ENCODE data around the gene CELF5. TPM values are rescaled to one million over a fixed set of nuclear protein-coding genes. Genes with fewer than 3 reads are reported as not detected.
A peak's percentile ranks its signal among the peaks of the same experiment; 100 is the strongest.
"Not testable (repeated sequence)": the region's sequence is repeated elsewhere in the genome, so short reads cannot be mapped to it uniquely, and the experiment has no call there.

CELF5 gene
- total and polyA plus RNA-seq, 12 donors = not detected

GRCh38 chr19:3231288-3231687 lies 6.8 kb downstream of the CELF5 start:
- ATAC-seq (no peak), DNase-seq (no peak)
- no peaks in the 10 kb centered on the region for H3K4me1 ChIP-seq
- no peak overlapping the region for H3K27ac ChIP-seq
- 88 to 97% methylated on average over 1 of the region's 1 CpG for WGBS, 2 donors
- H3K27me3 ChIP-seq = peaks cover 0 to 69% (median 47%) of the 10 kb centered on the region in 7 donors
- intact Hi-C loops (cut with DNase I) = no loop called here
- no peak overlapping the region for H3K4me3 ChIP-seq
- H3K9me3 ChIP-seq = no peaks in the 10 kb centered on the region
- TF ChIP-seq CTCF (IDR thresholded peaks at IDR 0.05) = no peak
- no peaks in the 10 kb centered on the region for H3K36me3 ChIP-seq

GRCh38 chr19:3233116-3233515 lies 8.7 kb downstream of the CELF5 start:
- TF ChIP-seq CTCF (IDR thresholded peaks at IDR 0.05) = no peak
- Histone ChIP-seq H3K27ac (no peak overlapping the region), H3K9me3 (peaks cover 0 to under 1% (median 0%) of the 10 kb centered on the region in 11 donors), H3K4me3 (no peak overlapping the region), H3K4me1 (no peaks in the 10 kb centered on the region), H3K27me3 (peaks cover 0 to 51% (median 30%) of the 10 kb centered on the region in 7 donors), H3K36me3 (no peaks in the 10 kb centered on the region)
- intact Hi-C loops (cut with DNase I) = no loop called here
- ATAC-seq (no peak), DNase-seq (no peak)
- 81 to 83% methylated on average over 4 of the region's 4 CpGs for WGBS, 2 donors

GRCh38 chr19:3233831-3234230 lies 9.4 kb downstream of the CELF5 start:
- intact Hi-C loops (cut with DNase I) = no loop called here
- peaks cover 0 to 44% (median 25%) of the 10 kb centered on the region in 7 donors for H3K27me3 ChIP-seq
- no peak for TF ChIP-seq CTCF (IDR thresholded peaks at IDR 0.05)
- H3K4me1 ChIP-seq = no peaks in the 10 kb centered on the region
- H3K36me3 ChIP-seq = no peaks in the 10 kb centered on the region
- ATAC-seq = peak in 1 of 8 donors; percentile 15
- WGBS, 2 donors = 57 to 64% methylated on average over 4 of the region's 4 CpGs
- peaks cover 0 to 4% (median 0%) of the 10 kb centered on the region in 11 donors for H3K9me3 ChIP-seq
- no peak overlapping the region for H3K4me3 ChIP-seq
- no peak overlapping the region for H3K27ac ChIP-seq
- no peak for DNase-seq

GRCh38 chr19:3234800-3235199 lies 10.3 kb downstream of the CELF5 start:
- H3K27ac ChIP-seq = no peak overlapping the region
- 60 to 61% methylated on average over 9 of the region's 9 CpGs for WGBS, 2 donors
- H3K36me3 ChIP-seq = no peaks in the 10 kb centered on the region
- no peaks in the 10 kb centered on the region for H3K4me1 ChIP-seq
- peaks cover 0 to 35% (median 15%) of the 10 kb centered on the region in 7 donors for H3K27me3 ChIP-seq
- DNase-seq = no peak
- ATAC-seq = no peak
- H3K9me3 ChIP-seq = peaks cover 0 to 4% (median 0%) of the 10 kb centered on the region in 11 donors
- intact Hi-C loops (cut with DNase I) = no loop called here
- H3K4me3 ChIP-seq = no peak overlapping the region
- peak in 1 of 9 donors; percentile 6 for TF ChIP-seq CTCF (IDR thresholded peaks at IDR 0.05)

GRCh38 chr19:3235604-3236003 lies 11.1 kb downstream of the CELF5 start:
- H3K4me3 ChIP-seq; DNase-seq; H3K4me1 ChIP-seq; H3K36me3 ChIP-seq; H3K27ac ChIP-seq; intact Hi-C loops (cut with DNase I); ATAC-seq; H3K9me3 ChIP-seq: not testable (repeated sequence)
- WGBS, 2 donors = 70 to 80% methylated on average over 2 of the region's 2 CpGs
- H3K27me3 ChIP-seq = peaks cover 0 to 27% (median 9%) of the 10 kb centered on the region in 7 donors
